HG03354 (cell line): ENCODE measurements around the gene RNFT2.
"Not testable (repeated sequence)": the region's sequence is repeated elsewhere in the genome, so short reads cannot be mapped to it uniquely, and the experiment has no call there.

ENCODE experiments used
- ATAC-seq: cut with Tn5 transposase; IDR thresholded peaks from one replicate; pipeline ENCODE4 v1.9.1; 2021; ENCODE audit warnings: mild to moderate bottlenecking; ENCODE audit not compliant: unreplicated experiment, poor library complexity, severe bottlenecking

The RNFT2 gene

DNA sequence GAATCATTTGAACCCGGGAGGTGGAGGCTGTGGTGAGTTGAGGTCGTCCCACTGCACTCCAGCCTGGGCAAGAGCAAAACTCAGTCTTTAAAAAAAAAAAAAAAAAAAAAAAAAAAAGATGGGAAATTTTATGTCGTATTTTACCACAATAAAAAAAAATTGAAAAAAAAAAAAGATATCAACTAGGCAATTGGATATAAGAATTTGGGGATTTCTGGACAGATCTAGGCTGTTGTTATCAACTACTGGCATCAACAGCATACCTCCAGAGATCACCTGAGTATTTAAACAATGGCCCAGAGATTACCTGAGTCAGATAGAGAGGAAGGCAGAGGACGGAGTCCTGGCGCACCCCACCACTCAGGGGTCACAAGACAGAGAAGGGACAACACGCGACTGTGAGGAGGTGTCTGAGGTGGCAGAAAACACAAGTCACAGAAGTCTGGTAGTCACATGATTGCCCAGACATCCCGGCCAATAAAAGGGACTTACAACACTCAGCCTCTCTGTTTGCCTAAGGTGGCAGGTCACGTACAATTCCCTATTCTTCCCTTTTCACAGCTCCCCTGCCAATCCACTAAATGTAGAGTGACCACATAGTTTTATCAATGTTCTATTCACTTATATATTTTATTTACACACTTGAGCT, 2.0 kb upstream of the RNFT2 start:
- no peak for ATAC-seq

DNA sequence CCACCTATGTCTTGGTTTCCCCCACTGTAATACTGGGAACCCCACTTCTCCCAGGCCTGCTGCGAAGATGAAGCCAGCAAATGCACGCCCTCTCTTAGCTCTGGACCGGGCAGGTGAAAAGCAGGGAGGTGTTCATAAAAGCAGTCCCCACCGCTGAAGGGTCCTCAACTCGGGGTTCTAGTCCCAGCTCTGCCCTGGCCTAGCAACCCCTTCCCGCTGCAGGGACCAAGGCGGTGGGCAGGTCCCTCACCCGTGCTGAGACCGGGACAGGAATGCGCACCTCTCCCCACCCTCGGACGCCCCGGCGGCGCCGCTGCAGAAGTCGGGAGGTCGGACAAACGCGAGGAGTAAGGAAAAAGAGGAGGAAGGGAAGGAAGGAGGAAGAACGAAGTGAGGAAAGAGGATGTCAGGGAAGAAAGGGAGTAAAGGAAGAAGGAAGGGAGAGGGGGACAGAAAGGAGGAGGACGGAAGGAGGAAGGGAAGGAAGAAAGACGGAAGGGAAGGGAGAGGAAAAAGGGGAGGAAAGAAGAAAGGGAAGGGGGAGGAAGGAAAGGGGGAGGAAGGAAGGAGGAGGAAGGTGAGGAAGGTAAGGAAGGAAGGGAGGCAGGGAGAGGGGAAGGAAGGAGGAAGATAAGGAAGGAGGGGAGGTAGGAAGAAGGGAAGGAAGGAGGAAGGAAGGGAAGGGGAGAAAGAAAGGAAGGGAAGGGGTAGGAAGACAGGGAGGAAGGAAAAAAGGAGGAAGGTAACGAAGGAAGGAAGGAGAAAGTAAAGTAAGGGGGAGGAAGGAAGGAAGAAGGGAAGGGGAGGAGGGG, 947 bp upstream of the RNFT2 start:
- ATAC-seq: no peak

DNA sequence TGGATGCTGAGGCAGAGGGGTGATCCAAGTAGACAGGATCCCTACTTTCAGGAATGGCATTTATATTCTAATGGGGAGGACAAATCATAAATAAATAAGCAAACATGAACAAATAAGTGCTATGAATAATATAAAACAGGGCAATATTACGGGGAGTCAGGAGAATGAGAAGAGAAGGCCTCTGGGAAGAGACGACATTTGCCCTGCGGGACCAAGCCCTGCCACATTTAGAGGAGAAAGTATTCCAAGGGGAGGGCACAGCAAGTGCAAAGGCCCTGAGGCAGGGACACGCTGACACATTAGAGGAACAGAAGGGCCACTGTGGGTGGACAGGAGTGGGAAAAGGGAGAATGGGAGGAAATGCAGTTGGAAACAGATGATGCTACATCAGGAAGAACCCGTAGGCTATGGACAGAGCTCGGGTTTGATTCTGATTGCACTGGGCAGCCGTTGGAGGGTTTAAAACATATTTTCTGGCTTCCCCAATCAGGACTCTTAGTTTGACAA, 1.3 kb downstream of the RNFT2 start:
- no peak for ATAC-seq

GRCh38 chr12:116742787-116743186, 4.7 kb downstream of the RNFT2 start:
- not testable (repeated sequence) for ATAC-seq

GRCh38 chr12:116744766-116745165, 6.7 kb downstream of the RNFT2 start:
- ATAC-seq: no peak

DNA sequence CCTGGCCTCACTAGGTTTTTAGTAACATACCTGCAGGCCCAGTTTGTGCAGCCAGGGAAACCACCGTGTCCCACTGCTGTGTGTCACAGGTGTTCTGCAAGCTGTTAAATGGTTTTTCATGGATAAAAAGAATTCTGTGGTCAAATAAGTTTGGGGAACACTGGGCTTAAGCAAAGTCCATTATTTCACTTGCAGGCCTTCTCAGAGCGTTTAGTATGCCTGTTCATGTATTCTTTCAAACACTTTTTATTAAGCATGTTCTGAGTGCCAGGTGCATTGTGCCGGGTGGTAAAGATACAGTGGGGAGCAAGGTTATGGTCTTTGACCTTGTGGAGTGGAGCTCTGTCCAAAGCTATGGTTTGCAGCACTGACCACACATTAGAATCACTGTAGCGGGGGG, 7.4 kb downstream of the RNFT2 start:
- ATAC-seq: no peak

DNA sequence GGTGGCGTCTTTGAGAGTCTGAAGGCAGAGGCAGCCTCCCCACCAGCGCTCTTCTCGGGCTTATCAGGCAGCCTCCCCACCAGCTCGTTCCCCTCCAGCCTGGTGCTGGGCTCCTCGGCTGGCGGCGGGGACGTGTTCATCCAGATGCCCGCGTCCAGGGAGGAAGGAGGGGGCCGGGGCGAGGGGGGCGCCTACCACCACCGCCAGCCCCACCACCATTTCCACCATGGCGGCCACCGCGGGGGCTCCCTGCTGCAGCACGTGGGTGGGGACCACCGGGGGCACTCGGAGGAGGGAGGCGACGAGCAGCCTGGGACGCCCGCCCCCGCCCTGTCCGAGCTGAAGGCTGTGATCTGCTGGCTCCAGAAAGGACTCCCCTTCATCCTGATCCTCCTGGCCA, 11.8 kb downstream of the RNFT2 start:
- no peak for ATAC-seq

- ATAC-seq: no peak
Measured at GRCh38 chr12:116750298-116750697, 12.2 kb downstream of the RNFT2 start.

GRCh38 chr12:116754097-116754496, 16.0 kb downstream of the RNFT2 start:
- not testable (repeated sequence) for ATAC-seq

GRCh38 chr12:116754783-116755182, 16.7 kb downstream of the RNFT2 start:
- not testable (repeated sequence) for ATAC-seq

GRCh38 chr12:116759783-116760621, 21.9 kb downstream of the RNFT2 start:
- ATAC-seq: peak; percentile 68

GRCh38 chr12:116760622-116761020, 22.5 kb downstream of the RNFT2 start:
- no peak for ATAC-seq

GRCh38 chr12:116761499-116761898, 23.4 kb downstream of the RNFT2 start:
- no peak for ATAC-seq

- ATAC-seq: no peak
Measured at GRCh38 chr12:116765271-116765670, 27.2 kb downstream of the RNFT2 start.

- no peak for ATAC-seq
Measured at GRCh38 chr12:116766285-116766684, 28.2 kb downstream of the RNFT2 start.

GRCh38 chr12:116766746-116767145, 28.6 kb downstream of the RNFT2 start:
- ATAC-seq: no peak

- no peak for ATAC-seq
Measured at GRCh38 chr12:116771651-116772050, 33.5 kb downstream of the RNFT2 start.

DNA sequence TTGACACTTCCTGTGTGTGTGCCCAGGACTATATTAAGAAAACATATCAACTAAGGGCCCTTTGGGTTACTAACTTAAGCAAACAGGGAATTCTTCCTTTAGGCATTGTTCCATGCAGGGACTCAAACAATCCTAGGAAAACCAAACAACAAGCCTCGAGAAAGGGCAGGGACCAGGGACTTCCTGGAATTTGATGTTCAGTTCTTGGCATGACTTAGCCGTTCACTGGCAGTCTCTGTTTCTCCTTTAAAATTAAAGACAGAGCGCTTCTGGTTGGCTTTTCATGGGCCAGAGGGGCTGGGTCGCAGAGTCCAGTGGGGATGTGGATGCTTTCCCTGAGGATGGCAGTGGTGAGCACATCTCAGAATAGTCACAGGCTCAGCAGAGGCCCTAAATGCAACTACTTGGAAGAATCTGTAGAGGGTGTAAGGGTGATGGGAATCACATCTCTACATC, 35.2 kb downstream of the RNFT2 start:
- ATAC-seq: no peak

DNA sequence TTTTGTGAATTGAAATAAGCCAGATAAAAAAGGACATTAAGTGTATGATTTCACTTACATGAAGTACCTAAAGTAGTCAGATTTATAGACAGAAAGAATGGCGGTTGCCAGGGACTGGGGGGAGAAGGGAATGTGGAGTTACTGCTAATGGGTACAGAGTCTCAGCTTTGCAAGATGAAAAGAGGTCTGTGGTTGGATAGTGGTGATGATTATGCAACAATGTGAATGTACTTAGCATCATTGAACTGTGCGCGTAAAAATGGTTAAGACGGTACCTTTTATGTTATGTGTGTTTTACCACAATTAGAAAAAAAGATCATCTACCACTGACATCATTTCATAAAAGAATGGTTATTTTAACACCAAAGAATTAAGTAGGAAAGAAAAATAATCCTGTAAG, 35.9 kb downstream of the RNFT2 start:
- ATAC-seq: no peak

DNA sequence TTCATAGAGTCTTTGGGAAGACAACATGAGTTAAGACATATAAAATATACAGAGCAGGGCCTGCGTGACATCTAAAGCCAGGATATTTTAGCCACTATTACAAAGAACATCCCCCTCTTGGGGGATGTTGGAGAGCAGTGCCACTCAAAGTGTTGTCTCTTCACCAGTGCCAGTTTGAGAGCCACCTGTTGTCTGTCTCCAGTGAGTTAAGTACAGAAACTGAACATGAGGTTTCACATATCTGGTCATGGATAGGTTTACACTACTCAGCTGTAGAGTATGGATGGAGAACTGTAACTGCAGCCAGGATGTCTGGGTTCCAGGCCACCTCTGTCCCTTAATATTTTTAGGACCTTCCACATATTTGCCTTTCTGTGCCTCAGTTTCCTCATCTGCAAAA, 39.1 kb downstream of the RNFT2 start:
- no peak for ATAC-seq
